Measurements from ENCODE around the gene RAMP1.

DNA sequence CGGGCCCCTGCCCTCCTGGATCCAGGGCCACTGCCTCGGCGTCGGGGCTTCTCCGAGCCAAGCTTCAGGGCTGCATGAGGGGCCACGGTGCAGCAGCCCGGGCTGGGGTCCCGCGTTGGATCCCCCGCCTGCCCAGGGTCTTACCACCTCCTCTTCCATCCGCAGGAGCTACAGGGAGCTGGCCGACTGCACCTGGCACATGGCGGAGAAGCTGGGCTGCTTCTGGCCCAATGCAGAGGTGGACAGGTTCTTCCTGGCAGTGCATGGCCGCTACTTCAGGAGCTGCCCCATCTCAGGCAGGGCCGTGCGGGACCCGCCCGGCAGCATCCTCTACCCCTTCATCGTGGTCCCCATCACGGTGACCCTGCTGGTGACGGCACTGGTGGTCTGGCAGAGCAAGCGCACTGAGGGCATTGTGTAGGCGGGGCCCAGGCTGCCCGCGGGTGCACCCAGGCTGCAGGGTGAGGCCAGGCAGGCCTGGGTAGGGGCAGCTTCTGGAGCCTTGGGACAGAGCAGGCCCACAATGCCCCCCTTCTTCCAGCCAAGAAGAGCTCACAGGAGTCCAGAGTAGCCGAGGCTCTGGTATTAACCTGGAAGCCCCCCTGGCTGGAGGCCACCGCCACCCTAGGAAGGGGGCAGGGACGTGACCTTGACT, 52.1 kb downstream of the RAMP1 start:
- TF ChIP-seq CTCF (IDR thresholded peaks at IDR 0.05) (no peak), POLR2A (IDR thresholded peaks at IDR 0.05) (no peak)

All from thyroid gland (tissue), 4 donors.